OCI-LY3 (cell line): ENCODE results near the gene NDUFB10.

Experiments
- H2AFZ ChIP-seq: fragments of 200-600, 300-600 bp; shearing (Covaris generic); 2 replicates; pipeline ENCODE4 v1.6.0; 2014; ENCODE audit warnings: antibody characterized with exemption, low read depth, low read length
- H3K27ac ChIP-seq: fragments of 200-600, 300-600 bp; sonication (generic); 2 replicates; pipeline ENCODE4 v1.5.1; 2014; ENCODE audit warnings: mild to moderate bottlenecking, low read length, moderate library complexity, mixed read lengths
- H3K27me3 ChIP-seq: fragments of 200-600, 300-600 bp; sonication (generic); 2 replicates; pipeline ENCODE4 v1.6.1; 2014; ENCODE audit warnings: low read depth, low read length, mixed read lengths
- H3K36me3 ChIP-seq: fragments of 200-600, 300-600 bp; sonication (generic); replicated peaks from 2 replicates; pipeline ENCODE3; 2014; ENCODE audit warnings: low read depth, low read length, mixed read lengths
- H3K4me1 ChIP-seq: fragments of 300-600, 200-600 bp; sonication (generic); 2 replicates; pipeline ENCODE4 v1.6.1; 2014; ENCODE audit warnings: low read length, mixed read lengths
- H3K4me2 ChIP-seq: fragments of 200-600, 300-600 bp; sonication (generic); 2 replicates; pipeline ENCODE4 v1.6.1; 2014; ENCODE audit warnings: low read length, mixed read lengths
- H3K4me3 ChIP-seq: fragments of 300-600, 200-600 bp; sonication (generic); 2 replicates; pipeline ENCODE4 v1.5.1; 2014; ENCODE audit warnings: antibody characterized with exemption, mild to moderate bottlenecking, low read length, moderate library complexity
- H3K79me2 ChIP-seq: fragments of 300-600, 200-600 bp; shearing (Covaris generic); 2 replicates; pipeline ENCODE4 v1.6.1; 2014; ENCODE audit warnings: mild to moderate bottlenecking, low read length, mixed read lengths
- H3K9ac ChIP-seq: fragments of 300-600, 200-600 bp; shearing (Covaris generic); 2 replicates; pipeline ENCODE4 v1.6.0; 2014; ENCODE audit warnings: mild to moderate bottlenecking, low read length, moderate library complexity
- H3K9me3 ChIP-seq: fragments of 200-600, 300-600 bp; shearing (Covaris generic); 2 replicates; pipeline ENCODE4 v1.6.1; 2014; ENCODE audit warnings: low read length, mixed read lengths; ENCODE audit not compliant: insufficient read depth
- H4K20me1 ChIP-seq: fragments of 200-600, 300-600 bp; sonication (generic); 2 replicates; pipeline ENCODE4 v1.6.1; 2016; ENCODE audit warnings: low read length, mixed read lengths; ENCODE audit not compliant: insufficient read depth
- EZH2phosphoT487 ChIP-seq: fragments of 200-600 bp; shearing (Covaris generic); IDR thresholded peaks from 2 replicates; pipeline ENCODE4 v1.6.1; 2018; ENCODE audit warnings: antibody characterized with exemption, mixed run types, low read depth
- TF ChIP-seq, protein P1 (sequence below): fragments of 200-600, 300-600 bp; sonication (generic); IDR thresholded peaks from 2 replicates; pipeline ENCODE4 v1.5.1; 2014; ENCODE audit warnings: antibody characterized with exemption, low read length, low read depth

NDUFB10 gene

DNA sequence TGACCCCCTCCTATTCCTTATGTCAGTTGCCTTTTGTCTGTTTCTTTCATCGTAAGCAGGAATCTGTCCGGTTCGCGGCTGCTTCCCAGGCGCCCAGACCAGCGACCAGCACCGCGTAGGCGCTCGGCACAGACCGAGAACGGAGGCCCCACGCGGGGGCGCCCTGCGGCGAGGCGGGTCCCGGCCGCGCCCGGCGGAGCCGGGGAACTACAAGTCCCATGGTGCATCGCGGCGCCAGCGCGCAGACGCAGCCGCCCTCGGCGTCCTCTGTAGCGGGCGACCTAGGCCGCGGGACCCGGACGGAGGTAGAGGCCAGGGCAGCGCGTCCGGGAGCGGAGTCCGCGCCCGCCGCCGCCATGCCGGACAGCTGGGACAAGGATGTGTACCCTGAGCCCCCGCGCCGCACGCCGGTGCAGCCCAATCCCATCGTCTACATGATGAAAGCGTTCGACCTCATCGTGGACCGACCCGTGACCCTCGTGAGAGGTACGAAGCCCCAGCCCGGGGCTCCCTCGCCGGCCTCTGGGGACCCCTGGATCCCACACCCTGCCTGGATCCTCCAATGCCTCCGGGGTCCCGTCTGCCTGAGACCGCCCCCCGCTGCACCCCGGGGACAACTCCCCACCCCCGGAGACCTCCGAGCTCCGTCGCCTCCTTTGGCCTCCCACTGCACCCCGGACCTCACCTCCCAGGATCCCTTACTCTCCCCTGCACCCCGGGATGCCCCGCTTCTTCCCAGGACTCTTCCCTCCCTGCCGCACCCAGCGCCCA, at the start of gene NDUFB10:
Gene NDUFB10, plus strand, starts transcription at position 270 of the 771 bp plus-strand sequence. Its CDS starts 87 bp downstream, at position 357.
- peak within 1 kb of the TSS; percentile 89; the same call in 1 of the 2 replicates for H2AFZ ChIP-seq
- H3K9ac ChIP-seq, result peak within 1 kb of the TSS; percentile 90

DNA sequence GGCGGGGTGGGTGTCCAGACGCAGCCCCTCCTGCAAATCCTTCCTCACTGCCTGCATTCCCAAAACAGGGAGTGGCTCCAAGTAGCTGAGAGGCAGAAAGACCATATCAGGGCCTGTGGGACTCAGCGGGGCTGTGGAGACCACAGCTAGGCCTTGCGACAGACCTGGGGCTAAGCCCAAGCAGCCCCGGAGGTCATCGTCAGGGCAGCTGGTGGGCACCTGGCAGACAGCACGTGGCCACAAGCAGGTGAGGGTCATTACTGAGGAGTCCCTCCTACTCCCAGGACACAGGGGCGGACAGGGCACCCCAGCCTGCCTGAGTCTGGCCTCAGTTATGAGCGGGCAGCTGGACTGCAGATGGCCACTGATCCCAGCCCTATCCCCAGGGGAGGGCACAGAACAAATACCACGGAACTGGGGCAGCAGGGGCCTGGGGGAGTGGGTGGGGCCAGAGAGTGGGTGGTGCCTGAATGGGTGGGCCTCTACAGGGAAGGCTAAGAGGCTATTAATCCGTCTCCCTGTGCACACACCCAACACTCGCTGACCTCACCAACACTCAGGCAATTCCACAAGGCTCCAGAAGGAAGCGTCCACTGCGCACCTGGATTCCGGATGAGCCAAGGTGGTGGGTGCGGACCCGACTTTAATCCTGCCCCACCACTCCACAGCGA, 49.6 kb upstream of the NDUFB10 start:
- H3K27me3 ChIP-seq, result no peaks in the 10 kb centered on the region

More for the DNA sequence above, at the start of gene NDUFB10:
- peaks cover 34% of the 10 kb centered on the region for H3K4me1 ChIP-seq
- H3K9me3 ChIP-seq, result no peaks in the 10 kb centered on the region
- H3K4me3 ChIP-seq, result peak within 1 kb of the TSS; percentile 89
- H3K79me2 ChIP-seq, result peaks cover 48% of the 10 kb centered on the region
- H3K27me3 ChIP-seq, result no peaks in the 10 kb centered on the region
- peak within 1 kb of the TSS; percentile 62 for H3K27ac ChIP-seq
- H4K20me1 ChIP-seq, result peaks cover 32% of the 10 kb centered on the region
- H3K36me3 ChIP-seq, result peaks cover 24% of the 10 kb centered on the region
- peak within 1 kb of the TSS; percentile 84 for H3K4me2 ChIP-seq
- no peak for TF ChIP-seq EZH2phosphoT487
- TF ChIP-seq, protein P1, sequence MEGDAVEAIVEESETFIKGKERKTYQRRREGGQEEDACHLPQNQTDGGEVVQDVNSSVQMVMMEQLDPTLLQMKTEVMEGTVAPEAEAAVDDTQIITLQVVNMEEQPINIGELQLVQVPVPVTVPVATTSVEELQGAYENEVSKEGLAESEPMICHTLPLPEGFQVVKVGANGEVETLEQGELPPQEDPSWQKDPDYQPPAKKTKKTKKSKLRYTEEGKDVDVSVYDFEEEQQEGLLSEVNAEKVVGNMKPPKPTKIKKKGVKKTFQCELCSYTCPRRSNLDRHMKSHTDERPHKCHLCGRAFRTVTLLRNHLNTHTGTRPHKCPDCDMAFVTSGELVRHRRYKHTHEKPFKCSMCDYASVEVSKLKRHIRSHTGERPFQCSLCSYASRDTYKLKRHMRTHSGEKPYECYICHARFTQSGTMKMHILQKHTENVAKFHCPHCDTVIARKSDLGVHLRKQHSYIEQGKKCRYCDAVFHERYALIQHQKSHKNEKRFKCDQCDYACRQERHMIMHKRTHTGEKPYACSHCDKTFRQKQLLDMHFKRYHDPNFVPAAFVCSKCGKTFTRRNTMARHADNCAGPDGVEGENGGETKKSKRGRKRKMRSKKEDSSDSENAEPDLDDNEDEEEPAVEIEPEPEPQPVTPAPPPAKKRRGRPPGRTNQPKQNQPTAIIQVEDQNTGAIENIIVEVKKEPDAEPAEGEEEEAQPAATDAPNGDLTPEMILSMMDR, result peak; percentile 79

DNA sequence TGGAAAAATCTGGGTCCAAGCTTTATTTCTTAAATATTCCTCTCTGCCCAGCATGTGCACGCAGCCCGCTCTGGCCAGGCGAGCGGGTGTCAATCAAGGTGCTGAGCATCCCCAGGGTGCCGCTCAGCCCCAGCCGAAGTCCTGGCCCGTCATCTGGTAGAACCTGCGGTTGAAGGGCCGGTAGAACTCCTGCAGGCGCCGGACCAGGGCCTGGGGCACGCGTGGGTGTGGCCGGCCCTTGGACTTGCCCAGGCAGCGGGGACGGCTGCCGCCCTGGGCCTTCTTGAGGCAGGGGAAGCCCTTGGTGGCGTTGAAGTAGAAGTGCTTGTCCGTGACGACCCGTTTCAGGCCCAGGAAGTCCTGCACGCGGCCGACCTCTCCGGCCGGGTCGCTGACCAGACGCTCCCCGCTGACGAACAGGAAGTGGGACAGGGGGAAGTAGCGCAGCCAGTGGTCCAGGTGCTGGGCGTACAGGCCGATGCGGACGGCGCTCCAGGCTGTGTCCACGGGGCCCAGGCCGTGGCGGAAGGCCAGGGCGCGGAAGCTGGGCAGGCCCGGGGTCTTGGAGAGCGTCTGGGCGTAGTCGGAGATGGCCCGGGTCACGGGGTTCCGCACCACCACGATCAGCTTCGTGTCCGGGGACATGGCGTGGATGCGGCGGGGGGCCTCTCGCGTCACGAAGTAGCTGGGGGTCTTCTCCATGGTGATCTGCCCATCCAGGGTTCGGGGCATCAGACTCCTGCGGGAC, 47.7 kb upstream of the NDUFB10 start:
- Histone ChIP-seq H4K20me1 (no peaks in the 10 kb centered on the region), H3K4me1 (no peaks in the 10 kb centered on the region), H3K36me3 (no peaks in the 10 kb centered on the region), H2AFZ (no peak overlapping the region), H3K4me3 (no peak overlapping the region), H3K27me3 (no peaks in the 10 kb centered on the region), H3K9me3 (no peaks in the 10 kb centered on the region), H3K9ac (no peak overlapping the region), H3K79me2 (no peaks in the 10 kb centered on the region), H3K4me2 (no peak overlapping the region), H3K27ac (no peak overlapping the region)
- TF ChIP-seq, protein P1, result no peak
- TF ChIP-seq EZH2phosphoT487, result no peak

More for the DNA sequence above, 49.6 kb upstream of the NDUFB10 start:
- Histone ChIP-seq H3K27ac (no peak overlapping the region), H3K4me2 (no peak overlapping the region), H3K79me2 (no peaks in the 10 kb centered on the region), H3K36me3 (no peaks in the 10 kb centered on the region), H4K20me1 (no peaks in the 10 kb centered on the region), H3K9ac (no peak overlapping the region), H3K9me3 (no peaks in the 10 kb centered on the region), H3K4me3 (no peak overlapping the region), H2AFZ (no peak overlapping the region; the same call in 1 of the 2 replicates), H3K4me1 (no peaks in the 10 kb centered on the region)
- TF ChIP-seq, protein P1, result no peak
- TF ChIP-seq EZH2phosphoT487, result no peak

DNA sequence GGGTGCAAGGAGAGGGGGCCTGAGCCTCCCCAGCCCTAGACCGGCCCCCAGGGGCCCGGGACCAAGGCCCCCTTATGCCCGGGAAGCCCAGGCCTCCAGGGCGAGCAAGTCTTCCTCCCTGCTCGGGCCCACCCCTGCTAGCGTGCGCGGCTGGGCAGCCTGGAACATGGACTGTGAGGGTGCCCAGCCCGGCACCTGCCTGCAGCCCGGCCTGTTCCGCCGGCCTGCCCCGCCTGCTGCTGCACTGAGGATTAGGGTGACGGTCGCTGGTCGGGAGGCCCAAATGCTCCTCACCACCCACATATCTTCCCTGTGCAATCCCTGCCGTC, 47.2 kb upstream of the NDUFB10 start:
- H3K4me2 ChIP-seq, result no peak overlapping the region

More for the DNA sequence above, 47.2 kb upstream of the NDUFB10 start:
- no peaks in the 10 kb centered on the region for H3K27me3 ChIP-seq
- H3K4me1 ChIP-seq, result no peaks in the 10 kb centered on the region
- H2AFZ ChIP-seq, result no peak overlapping the region
- no peaks in the 10 kb centered on the region for H3K79me2 ChIP-seq
- TF ChIP-seq, protein P1, result no peak
- TF ChIP-seq EZH2phosphoT487, result no peak
- H3K9ac ChIP-seq, result no peak overlapping the region
- no peaks in the 10 kb centered on the region for H3K36me3 ChIP-seq
- H4K20me1 ChIP-seq, result no peaks in the 10 kb centered on the region
- H3K27ac ChIP-seq, result no peak overlapping the region
- no peaks in the 10 kb centered on the region for H3K9me3 ChIP-seq
- no peak overlapping the region for H3K4me3 ChIP-seq
